ENCODE results near the gene CCDC28A.

The CCDC28A gene

GRCh38 chr6:138773177-138774091 is at the start of gene CCDC28A:
CCDC28A (plus strand) TSS chr6:138773769; CDS start chr6:138776121, 2,352 bp downstream.
- TF ChIP-seq GLIS3 (CRISPR knock-in tag; IDR thresholded peaks at IDR 0.05) = no peak
- TF ChIP-seq SNAI2 (CRISPR knock-in tag; IDR thresholded peaks at IDR 0.05) = 0 out of 2 replicates have a peak, but pooled peaks have one; percentile 15
- TF ChIP-seq POU6F1 (CRISPR knock-in tag; IDR thresholded peaks at IDR 0.05; ENCODE audit: borderline replicate concordance, low read depth) = no peak
- peak; percentile 95 for ATAC-seq

- no peak for TF ChIP-seq ZFP30 (CRISPR knock-in tag; IDR thresholded peaks at IDR 0.05)
- no peak for TF ChIP-seq ZFP3 (CRISPR knock-in tag; IDR thresholded peaks at IDR 0.05)
- TF ChIP-seq POU6F1 (CRISPR knock-in tag; IDR thresholded peaks at IDR 0.05; ENCODE audit: borderline replicate concordance, low read depth) = no peak
- no peak for TF ChIP-seq CSRNP3 (CRISPR knock-in tag; IDR thresholded peaks at IDR 0.05)
- no peak for TF ChIP-seq ZNF565 (CRISPR knock-in tag; conservative IDR thresholded peaks at IDR 0.05; ENCODE audit: low read depth)
- no peak for TF ChIP-seq ARNTL (CRISPR knock-in tag; IDR thresholded peaks at IDR 0.05; ENCODE audit: borderline replicate concordance, low read depth)
- TF ChIP-seq ESRRG (CRISPR knock-in tag; IDR thresholded peaks at IDR 0.05) = no peak
- no peak for TF ChIP-seq PATZ1 (CRISPR knock-in tag; IDR thresholded peaks at IDR 0.05; ENCODE audit: borderline replicate concordance)
- no peak for TF ChIP-seq ISL1 (CRISPR knock-in tag; IDR thresholded peaks at IDR 0.05)
- TF ChIP-seq TCF4 (CRISPR knock-in tag; IDR thresholded peaks at IDR 0.05; ENCODE audit: borderline replicate concordance) = no peak
- TF ChIP-seq SNAI2 (CRISPR knock-in tag; IDR thresholded peaks at IDR 0.05) = no peak
- no peak for TF ChIP-seq ZNF70 (CRISPR knock-in tag; IDR thresholded peaks at IDR 0.05)
- no peak for TF ChIP-seq BACH2 (CRISPR knock-in tag; IDR thresholded peaks at IDR 0.05; ENCODE audit: borderline replicate concordance)
- TF ChIP-seq GLIS3 (CRISPR knock-in tag; IDR thresholded peaks at IDR 0.05) = no peak
- TF ChIP-seq PPARA (CRISPR knock-in tag; IDR thresholded peaks at IDR 0.05; ENCODE audit: borderline replicate concordance) = no peak
- no peak for TF ChIP-seq TOX (CRISPR knock-in tag; IDR thresholded peaks at IDR 0.05; ENCODE audit: borderline replicate concordance)
- no peak for TF ChIP-seq CREB5 (CRISPR knock-in tag; IDR thresholded peaks at IDR 0.05; ENCODE audit: low read depth)
- no peak for ATAC-seq
Measured at GRCh38 chr6:138724015-138724414, 49.6 kb upstream of the CCDC28A start.

- no peak for ATAC-seq
- TF ChIP-seq PPARA (CRISPR knock-in tag; IDR thresholded peaks at IDR 0.05; ENCODE audit: borderline replicate concordance) (no peak), RARB (CRISPR knock-in tag; IDR thresholded peaks at IDR 0.05) (no peak), ZC3H10 (CRISPR knock-in tag; IDR thresholded peaks at IDR 0.05) (no peak), TCF4 (CRISPR knock-in tag; IDR thresholded peaks at IDR 0.05; ENCODE audit: borderline replicate concordance) (no peak), TOX (CRISPR knock-in tag; IDR thresholded peaks at IDR 0.05; ENCODE audit: borderline replicate concordance) (no peak), TSHZ2 (CRISPR knock-in tag; IDR thresholded peaks at IDR 0.05) (no peak), ISL1 (CRISPR knock-in tag; IDR thresholded peaks at IDR 0.05) (no peak), PATZ1 (CRISPR knock-in tag; IDR thresholded peaks at IDR 0.05; ENCODE audit: borderline replicate concordance) (no peak), CREB5 (CRISPR knock-in tag; IDR thresholded peaks at IDR 0.05; ENCODE audit: low read depth) (no peak)
Measured at GRCh38 chr6:138726066-138726756, 47.4 kb upstream of the CCDC28A start.

Measured in SK-N-SH treated with all-trans-retinoic acid at 6 μM for 48 hours (cell line).